M059J (cell line): ENCODE data around the gene DUSP22. TPM values are rescaled to one million over a fixed set of nuclear protein-coding genes. Genes with fewer than 3 reads are reported as not detected.
"Not testable (repeated sequence)": the region's sequence is repeated elsewhere in the genome, so short reads cannot be mapped to it uniquely, and the experiment has no call there.

ENCODE experiments used
- DNase-seq: peaks from one replicate; pipeline ENCODE4 v3.0.0-alpha.2; 2012; ENCODE audit warnings: low read depth
- total RNA-seq: library from RNA; depleted of rRNA; stranded (reverse); fragments of >200 nt; shearing (Covaris generic); gene quantifications from 2 replicates; pipeline ENCODE4 v1.2.3, GENCODE V29; 2014

DUSP22 gene
- total RNA-seq, 1 experiment from 2014 or later: 16.9 TPM

- DNase-seq: no peak
Observed at GRCh38 chr6:323730-324088, 31.4 kb downstream of the DUSP22 start.

- no peak for DNase-seq
Observed at GRCh38 chr6:324116-324728, 31.9 kb downstream of the DUSP22 start.

DNA sequence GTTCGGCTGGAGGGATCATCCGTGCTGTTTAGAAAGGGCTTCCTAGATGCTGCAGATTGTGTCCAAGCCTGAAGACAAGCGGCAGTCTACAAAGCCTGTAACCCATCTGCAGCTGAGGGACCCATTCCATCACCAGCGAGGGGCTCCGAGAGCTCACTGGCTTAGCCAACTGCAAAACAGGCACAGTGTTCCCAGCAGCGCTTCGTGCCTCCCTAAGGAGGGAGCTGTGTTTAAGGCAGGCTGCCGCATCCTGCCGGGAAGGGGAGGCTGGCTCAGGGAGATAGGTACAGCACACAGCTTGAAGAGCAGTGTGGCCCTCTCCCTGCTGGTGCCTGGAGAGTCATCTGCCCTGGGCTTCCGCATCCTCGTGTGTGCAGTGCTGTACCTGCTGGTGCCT, 32.4 kb downstream of the DUSP22 start:
- no peak for DNase-seq

- not testable (repeated sequence) for DNase-seq
Observed at GRCh38 chr6:325161-325860, 33.0 kb downstream of the DUSP22 start.

DNA sequence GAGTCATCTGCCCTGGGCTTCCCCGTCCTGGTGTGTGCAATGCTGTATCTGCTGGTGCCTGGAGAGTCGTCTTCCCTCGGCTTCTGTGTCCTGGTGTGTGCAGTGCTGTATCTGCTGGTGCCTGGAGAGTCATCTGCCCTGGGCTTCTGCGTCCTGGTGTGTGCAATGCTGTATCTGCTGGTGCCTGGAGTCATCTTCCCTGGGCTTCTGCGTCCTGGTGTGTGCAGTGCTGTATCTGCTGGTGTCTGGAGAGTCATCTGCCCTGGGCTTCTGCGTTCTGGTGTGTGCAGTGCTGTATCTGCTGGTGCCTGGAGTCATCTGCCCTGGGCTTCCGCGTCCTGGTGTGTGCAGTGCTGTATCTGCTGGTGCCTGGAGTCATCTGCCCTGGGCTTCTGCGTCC, 33.8 kb downstream of the DUSP22 start:
- DNase-seq: not testable (repeated sequence)

GRCh38 chr6:326896-327537, 34.7 kb downstream of the DUSP22 start:
- DNase-seq: no peak

- DNase-seq: peak; percentile 40
Observed at GRCh38 chr6:327538-328116, 35.3 kb downstream of the DUSP22 start.

DNA sequence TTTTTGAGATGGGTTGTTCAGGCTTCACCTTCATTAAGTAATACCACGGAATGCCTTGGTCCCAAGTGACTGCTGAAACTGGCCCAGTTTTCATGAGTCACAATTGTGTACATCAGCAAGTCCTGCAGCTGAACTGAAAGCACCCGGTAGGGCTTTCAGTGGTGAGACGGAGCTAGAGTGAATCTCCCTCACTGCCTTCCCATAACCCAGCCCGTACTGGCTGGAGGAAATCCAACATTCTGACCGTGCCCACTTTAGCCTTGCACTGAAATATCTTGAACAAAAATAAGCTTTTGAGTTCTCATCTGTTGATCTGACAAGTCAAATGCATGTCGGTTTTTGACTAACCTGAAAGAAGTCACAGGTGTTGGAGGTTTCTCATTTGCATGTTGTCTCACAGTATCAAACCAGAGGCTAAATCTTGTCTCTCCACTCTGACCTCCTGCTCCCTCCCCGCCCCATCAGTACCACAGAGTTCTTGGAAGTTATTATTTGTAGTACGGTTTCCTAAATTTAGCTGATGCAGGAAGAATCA, 35.9 kb downstream of the DUSP22 start:
- DNase-seq: peak; percentile 89

- no peak for DNase-seq
Observed at GRCh38 chr6:328924-329323, 36.6 kb downstream of the DUSP22 start.

DNA sequence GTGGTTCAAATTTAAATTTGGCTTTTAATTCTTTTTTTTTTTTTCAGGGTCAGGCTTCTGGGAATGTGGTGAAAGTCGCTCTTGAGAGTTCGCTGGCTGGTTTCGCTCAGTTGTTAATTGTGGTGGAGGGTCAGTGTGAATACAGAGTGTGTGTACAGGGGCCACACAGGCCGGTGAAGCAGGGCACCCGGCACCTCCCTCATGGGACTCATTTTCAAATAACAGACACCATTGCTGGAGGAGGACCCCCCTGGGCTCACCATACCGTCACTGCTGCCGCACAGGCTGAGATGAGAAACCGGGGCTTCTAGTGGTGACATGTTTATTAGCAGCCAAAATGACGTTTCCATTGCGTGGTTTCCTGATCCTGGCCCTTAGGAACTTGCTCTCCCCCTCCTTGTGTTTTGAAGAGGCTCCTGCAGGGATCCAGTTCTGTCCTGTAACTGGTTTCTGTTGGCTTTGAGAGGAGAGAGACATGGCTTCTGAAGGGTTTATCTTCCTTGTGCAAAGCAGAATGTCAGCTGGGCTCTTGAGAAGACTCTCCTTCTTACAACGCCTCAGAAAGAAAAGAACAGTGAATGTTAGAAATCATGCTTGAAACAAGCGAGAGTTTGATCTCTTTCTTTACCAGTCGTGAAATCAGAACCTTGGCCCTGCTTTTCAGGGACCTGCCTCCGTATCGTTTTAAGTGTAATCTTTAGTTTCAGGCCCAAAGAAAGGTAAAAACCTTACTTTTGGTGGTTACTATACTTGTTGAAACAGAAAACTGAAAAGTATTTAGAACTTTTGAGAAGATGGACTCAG, 37.8 kb downstream of the DUSP22 start:
- no peak for DNase-seq

DNA sequence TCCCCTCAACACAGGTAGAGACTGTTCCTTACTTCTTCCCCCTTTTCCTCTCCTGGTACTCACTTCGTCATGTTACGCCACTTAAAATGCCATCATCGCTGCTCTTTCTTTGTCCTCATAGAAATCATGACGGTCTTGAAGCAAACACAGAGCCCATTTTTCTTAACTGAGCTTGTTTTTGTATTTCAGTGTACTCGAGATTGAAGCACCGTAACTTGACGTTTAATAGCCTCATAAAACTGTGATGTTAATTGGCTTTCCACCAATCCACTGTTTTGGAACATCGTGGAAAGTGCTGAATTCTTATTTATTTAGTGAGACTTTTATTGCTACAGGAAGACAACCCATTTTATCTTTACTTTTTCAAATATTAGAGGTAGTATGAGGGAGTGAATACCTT, 38.7 kb downstream of the DUSP22 start:
- no peak for DNase-seq

DNA sequence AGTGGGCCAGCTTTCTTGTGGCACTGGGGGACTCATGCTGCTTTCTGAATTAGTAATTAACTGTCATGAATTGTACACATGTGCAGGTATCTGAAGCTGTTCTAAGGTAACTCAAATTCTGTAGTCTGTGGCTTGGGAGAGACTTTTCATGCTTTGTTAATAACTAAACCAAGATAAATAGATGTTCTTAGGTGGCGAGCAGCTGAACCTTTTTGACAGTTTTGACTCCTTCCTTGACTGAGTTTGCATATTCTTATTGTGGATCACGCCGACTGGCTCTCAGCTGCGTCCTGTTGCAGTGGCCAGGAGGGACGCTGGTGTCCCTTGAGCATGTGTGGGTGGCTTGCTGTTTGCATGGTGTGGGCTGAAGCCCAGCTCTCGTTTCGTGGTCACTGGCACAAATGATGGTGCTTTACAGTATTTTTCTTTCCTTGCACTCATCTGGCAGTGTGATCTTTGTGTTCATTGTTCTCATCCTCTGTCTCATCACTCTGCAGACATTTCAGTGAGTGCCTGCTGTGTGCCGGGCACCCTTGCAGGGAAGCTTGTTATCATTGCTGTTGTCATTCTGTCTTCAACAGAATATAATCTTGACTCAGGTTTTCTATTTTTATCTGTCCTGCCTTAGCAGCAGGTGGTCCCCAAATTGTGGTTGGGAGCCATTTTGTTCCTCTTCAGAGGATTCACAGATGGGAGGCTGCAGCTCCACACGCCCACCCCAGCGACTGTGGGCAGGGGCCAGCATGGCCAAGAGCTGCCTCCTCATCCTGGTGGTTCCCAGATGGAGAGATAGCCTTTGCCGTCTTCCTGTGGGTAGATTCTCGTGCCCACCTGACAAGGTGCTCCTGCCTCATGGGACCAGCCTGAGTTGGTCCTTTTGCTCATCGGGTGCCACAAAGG, 39.6 kb downstream of the DUSP22 start:
- no peak for DNase-seq

- DNase-seq: no peak
Observed at GRCh38 chr6:332671-333070, 40.4 kb downstream of the DUSP22 start.

- no peak for DNase-seq
Observed at GRCh38 chr6:333379-334002, 41.2 kb downstream of the DUSP22 start.

DNA sequence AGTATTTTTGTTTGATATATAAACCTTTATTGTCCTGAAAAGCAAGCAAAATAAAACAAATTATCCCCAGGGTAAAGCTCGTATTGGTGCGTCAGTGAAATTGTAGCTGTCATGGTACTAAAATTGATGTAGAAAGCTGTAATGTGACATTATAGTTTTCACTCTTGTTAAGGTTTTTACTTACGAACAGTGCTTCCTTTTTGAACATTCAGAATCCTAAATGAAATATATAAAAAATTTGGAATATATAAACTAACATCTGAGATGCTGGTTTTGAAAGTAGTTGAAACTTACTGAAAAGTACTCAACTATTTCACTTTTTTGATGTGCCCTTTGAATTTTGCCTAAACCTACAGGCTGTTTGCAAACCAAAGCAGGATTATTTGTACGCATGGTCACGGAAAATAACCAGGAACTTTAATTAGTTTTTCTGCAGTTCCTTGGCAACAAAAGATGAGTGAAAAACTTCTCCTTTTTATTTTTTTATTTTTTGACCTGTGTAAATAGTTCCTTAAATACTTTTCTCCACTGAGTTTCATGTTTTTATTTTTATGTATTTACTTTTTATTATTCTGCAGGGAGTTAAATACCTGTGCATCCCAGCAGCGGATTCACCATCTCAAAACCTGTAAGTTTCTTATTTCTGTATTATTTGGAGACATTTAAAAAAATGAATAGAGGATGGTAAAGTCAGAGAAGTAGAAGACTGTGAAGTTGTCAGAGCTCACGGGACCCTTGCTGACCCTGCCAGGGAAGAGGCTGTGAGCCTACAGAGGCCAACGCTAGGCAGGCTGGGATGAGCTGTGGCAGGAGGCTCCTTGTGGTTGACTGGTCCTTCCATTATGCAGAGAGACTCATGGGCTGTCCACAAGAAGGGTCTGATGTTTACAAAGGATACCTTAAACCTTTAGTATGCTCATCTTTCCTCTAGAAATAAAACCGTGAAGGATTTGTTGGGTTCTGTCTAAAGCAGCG, 42.5 kb downstream of the DUSP22 start:
- DNase-seq: no peak

GRCh38 chr6:335572-335971, 43.3 kb downstream of the DUSP22 start:
- no peak for DNase-seq

DNA sequence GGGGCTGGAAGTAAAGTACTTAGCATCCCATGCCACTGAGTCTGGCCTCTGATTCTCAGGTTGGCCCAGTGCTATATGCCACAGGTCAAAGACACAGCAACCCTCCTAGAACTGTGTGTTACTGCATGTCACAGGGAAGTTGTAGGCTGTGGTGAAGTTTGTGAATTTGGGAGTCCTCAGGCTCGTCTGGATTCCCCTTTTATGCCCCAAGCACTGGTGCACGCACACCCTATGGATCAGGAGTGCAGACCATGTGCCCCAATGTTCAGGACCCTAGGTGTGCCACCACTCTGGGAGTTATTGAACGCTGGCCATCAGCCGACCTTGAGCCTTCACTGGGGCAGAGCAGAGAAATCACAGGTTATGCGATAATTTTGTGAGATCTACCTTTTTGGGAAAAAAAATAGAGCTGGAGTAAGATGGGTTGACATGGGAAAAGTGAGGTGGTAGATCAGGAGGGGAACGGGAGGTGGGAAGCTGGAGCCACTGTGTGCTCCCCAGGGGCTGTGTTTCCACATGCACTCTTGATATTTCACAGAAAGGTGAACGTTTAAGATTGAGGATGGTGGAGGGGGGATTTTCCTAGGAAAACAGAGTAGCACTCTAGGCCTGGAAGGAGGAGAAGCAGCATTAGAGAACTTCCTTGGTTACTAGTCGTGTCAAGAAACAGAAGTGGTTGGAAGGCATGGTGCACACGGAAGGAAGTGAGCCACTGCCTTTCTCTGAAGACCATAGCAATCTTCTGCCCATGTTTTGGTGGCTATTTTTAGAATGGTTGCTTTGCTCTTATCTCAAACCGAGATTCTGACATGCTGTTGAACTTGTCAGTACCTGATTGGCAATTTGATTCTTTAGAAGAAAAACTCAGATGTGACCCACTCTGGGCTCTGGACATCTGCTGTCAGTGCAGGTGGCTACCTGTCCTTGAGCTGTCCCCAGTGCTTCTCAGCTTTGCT, 44.1 kb downstream of the DUSP22 start:
- DNase-seq: no peak

- no peak for DNase-seq
Observed at GRCh38 chr6:337805-338368, 45.6 kb downstream of the DUSP22 start.
